HEK293T (cell line): ENCODE data around the gene PALLD.
"Not testable (repeated sequence)": the region's sequence is repeated elsewhere in the genome, so short reads cannot be mapped to it uniquely, and the experiment has no call there.

Source experiments
- BHLHE40 ChIP-seq: fragments of 450-650 bp; IDR thresholded peaks from 2 replicates; pipeline ENCODE4 v1.6.1; 2016; ENCODE audit warnings: mild to moderate bottlenecking, moderate library complexity, borderline replicate concordance
- ELF4 ChIP-seq: fragments of 450-650 bp; IDR thresholded peaks from 2 replicates; pipeline ENCODE4 v1.6.1; 2017; ENCODE audit warnings: antibody characterized with exemption
- FOXK2 ChIP-seq: fragments of 450-650 bp; IDR thresholded peaks from 2 replicates; pipeline ENCODE4 v1.6.1; 2016; ENCODE audit warnings: mild to moderate bottlenecking
- FOXM1 ChIP-seq: fragments of 450-650 bp; IDR thresholded peaks from 2 replicates; pipeline ENCODE4 v1.6.1; 2017; ENCODE audit warnings: mild to moderate bottlenecking, borderline replicate concordance
- LEF1 ChIP-seq: fragments of 450-650 bp; IDR thresholded peaks from 2 replicates; pipeline ENCODE4 v1.6.1; 2017; ENCODE audit warnings: mild to moderate bottlenecking, borderline replicate concordance
- NFRKB ChIP-seq: fragments of 450-650 bp; IDR thresholded peaks from 2 replicates; pipeline ENCODE4 v1.6.1; 2016; ENCODE audit warnings: mild to moderate bottlenecking, moderate library complexity
- SP1 ChIP-seq: fragments of 450-650 bp; IDR thresholded peaks from 2 replicates; pipeline ENCODE4 v1.6.1; 2017
- TARDBP ChIP-seq: fragments of 450-650 bp; IDR thresholded peaks from 2 replicates; pipeline ENCODE4 v1.6.1; 2016
- ZNF384 ChIP-seq: fragments of 450-650 bp; IDR thresholded peaks from 2 replicates; pipeline ENCODE4 v1.6.1; 2016
- TF ChIP-seq, protein P1 (sequence below): fragments of 450-650 bp; IDR thresholded peaks from 2 replicates; pipeline ENCODE4 v1.6.1; 2016

DNA sequence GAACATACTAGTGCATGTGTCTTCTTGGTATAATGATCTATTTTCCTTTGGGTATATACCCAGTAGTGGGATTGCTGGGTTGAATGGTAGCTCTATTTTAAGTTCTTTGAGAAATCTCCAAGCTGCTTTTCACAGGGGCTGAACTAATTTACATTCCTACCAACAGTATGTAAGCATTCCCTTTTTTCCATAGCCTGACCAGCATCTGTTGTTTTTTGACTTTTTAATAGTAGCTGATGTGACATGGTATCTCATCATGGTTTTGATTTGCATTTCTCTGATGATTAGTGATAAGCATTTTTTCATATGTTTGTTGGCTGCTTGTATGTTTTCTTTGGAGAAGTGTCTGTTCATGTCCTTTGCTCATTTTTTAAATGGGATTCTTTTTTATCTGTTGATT is 230.3 kb downstream of the PALLD start:
- not testable (repeated sequence) for TF ChIP-seq FOXM1, ELF4, ZNF384, BHLHE40, SP1, LEF1, FOXK2, TARDBP, NFRKB
- TF ChIP-seq, protein P1, sequence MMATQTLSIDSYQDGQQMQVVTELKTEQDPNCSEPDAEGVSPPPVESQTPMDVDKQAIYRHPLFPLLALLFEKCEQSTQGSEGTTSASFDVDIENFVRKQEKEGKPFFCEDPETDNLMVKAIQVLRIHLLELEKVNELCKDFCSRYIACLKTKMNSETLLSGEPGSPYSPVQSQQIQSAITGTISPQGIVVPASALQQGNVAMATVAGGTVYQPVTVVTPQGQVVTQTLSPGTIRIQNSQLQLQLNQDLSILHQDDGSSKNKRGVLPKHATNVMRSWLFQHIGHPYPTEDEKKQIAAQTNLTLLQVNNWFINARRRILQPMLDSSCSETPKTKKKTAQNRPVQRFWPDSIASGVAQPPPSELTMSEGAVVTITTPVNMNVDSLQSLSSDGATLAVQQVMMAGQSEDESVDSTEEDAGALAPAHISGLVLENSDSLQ = not testable (repeated sequence)
